Activated CD4-positive, alpha-beta T cell treated with anti-CD3 and anti-CD28 coated beads, Interleukin-10, Interleukin-2, amounts not matched to agents 100 ng/mL and 50 ng/mL, durations not matched to agents 16 hours and 8 hours (primary cell): ENCODE data around the gene CTNNA1.

ENCODE experiments used
- DNase-seq: peaks from one replicate; pipeline ENCODE4 v3.0.0-alpha.2; 2020

Gene CTNNA1

GRCh38 chr5:138974227-138975063 lies 221.2 kb downstream of the CTNNA1 start:
- no peak for DNase-seq

GRCh38 chr5:138975098-138975847 lies 222.0 kb downstream of the CTNNA1 start:
- DNase-seq: no peak

- DNase-seq: no peak
These were observed 224.9 kb downstream of the CTNNA1 start for GRCh38 chr5:138978080-138978479.

- no peak for DNase-seq
These were observed 225.4 kb downstream of the CTNNA1 start for GRCh38 chr5:138978581-138978980.

- peak; percentile 62 for DNase-seq
These were observed 226.6 kb downstream of the CTNNA1 start for GRCh38 chr5:138979684-138980280.

- no peak for DNase-seq
These were observed 227.2 kb downstream of the CTNNA1 start for GRCh38 chr5:138980441-138980840.

- no peak for DNase-seq
These were observed 227.9 kb downstream of the CTNNA1 start for GRCh38 chr5:138981131-138981530.

- peak; percentile 34 for DNase-seq
These were observed 228.4 kb downstream of the CTNNA1 start for GRCh38 chr5:138981586-138981985.

GRCh38 chr5:138983984-138984383 lies 230.8 kb downstream of the CTNNA1 start:
- no peak for DNase-seq
